Activated CD4-positive, alpha-beta memory T cell treated with anti-CD3 and anti-CD28 coated beads, Interleukin-2, amount 10 ng/mL, durations not matched to agents 7 days and 5 days (primary cell): ENCODE data around the gene SP3. TPM values are rescaled to one million over a fixed set of nuclear protein-coding genes. Genes with fewer than 3 reads are reported as not detected.

Experiments used
- CTCF ChIA-PET: fragments of 350-600 bp; sonication (Branson Sonifier 250); formaldehyde crosslinking; loops from one replicate; lab custom pipeline; 2021; ENCODE audit warnings: antibody characterized with exemption, inconsistent platforms; lab: Charles Lee
- POLR2A ChIA-PET: fragments of 350-600 bp; sonication (Branson Sonifier 250); formaldehyde crosslinking; loops from one replicate; lab custom pipeline; 2021; ENCODE audit warnings: antibody characterized with exemption; lab: Charles Lee
- DNase-seq: peaks from one replicate; pipeline ENCODE4 v3.0.0-alpha.2; 2020
- H3K27ac Mint-ChIP-seq: one replicate; pipeline ENCODE4 v1.8.0; 2021; ENCODE audit warnings: mild to moderate bottlenecking, mixed read lengths
- H3K27me3 Mint-ChIP-seq: one replicate; pipeline ENCODE4 v1.8.0; 2021; ENCODE audit warnings: mixed read lengths
- H3K36me3 Mint-ChIP-seq: one replicate; pipeline ENCODE4 v1.8.0; 2021; ENCODE audit warnings: low read depth, mixed read lengths
- H3K4me1 Mint-ChIP-seq: one replicate; pipeline ENCODE4 v1.8.0; 2021; ENCODE audit warnings: mixed read lengths
- H3K4me3 Mint-ChIP-seq: one replicate; pipeline ENCODE4 v1.8.0; 2021; ENCODE audit warnings: mild to moderate bottlenecking, mixed read lengths
- H3K9me3 Mint-ChIP-seq: one replicate; pipeline ENCODE4 v1.8.0; 2021; ENCODE audit warnings: mixed read lengths
- total RNA-seq, 2 experiments: library from RNA; stranded (reverse); gene quantifications; one replicate each; pipeline ENCODE4 v1.2.3, GENCODE V29; 2021

SP3 gene
- total RNA-seq, 2 experiments from 2014 or later, result 94.9 to 96.9 TPM

DNA sequence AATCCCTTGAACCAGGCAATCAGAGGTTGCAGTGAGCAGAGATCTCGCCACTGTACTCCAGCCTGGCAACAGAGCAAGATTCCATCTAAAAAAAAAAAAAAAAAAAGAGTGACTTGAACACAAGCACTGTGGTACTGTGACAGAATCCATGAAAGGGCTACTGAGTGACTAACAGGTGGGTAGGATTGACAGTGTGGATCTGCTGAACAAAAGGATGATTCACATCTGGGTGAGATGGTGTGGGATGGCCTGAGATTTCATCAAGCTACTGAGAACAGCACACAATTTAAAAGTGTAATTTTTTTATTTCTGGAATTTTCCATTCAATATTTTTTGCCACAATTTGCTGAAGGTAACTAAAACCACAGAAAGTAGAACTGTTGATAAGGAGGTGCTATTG lies 13.3 kb upstream of the SP3 start:
- no peaks in the 10 kb centered on the region for H3K9me3 Mint-ChIP-seq
- ChIA-PET CTCF (no interaction called here), POLR2A (no interaction called here)
- no peak for DNase-seq
- no peaks in the 10 kb centered on the region for H3K4me1 Mint-ChIP-seq
- H3K27me3 Mint-ChIP-seq, result peaks cover 4% of the 10 kb centered on the region
- no peaks in the 10 kb centered on the region for H3K36me3 Mint-ChIP-seq
- H3K27ac Mint-ChIP-seq, result no peak overlapping the region
- H3K4me3 Mint-ChIP-seq, result no peak overlapping the region

DNA sequence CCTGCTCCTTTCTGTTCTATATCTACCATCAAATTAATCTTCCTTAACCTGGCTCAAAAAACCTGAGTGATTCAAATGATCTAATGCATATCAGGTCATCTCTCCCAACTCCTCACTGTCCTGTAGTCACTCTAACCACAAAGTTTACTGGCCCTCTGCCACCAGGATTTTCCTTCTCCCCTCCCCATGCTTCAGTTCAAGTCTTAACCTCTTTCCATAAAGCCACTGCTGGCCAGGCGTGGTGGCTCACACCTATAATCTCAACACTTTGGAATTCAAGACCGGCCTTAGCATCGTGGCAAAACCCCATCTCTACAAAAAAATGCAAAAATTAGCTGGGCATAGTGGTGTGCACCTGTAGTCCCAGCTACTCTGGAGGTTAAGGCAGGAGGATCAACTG lies 7.5 kb upstream of the SP3 start:
- H3K27me3 Mint-ChIP-seq, result peaks cover 18% of the 10 kb centered on the region
- peaks cover 3% of the 10 kb centered on the region for H3K4me1 Mint-ChIP-seq
- ChIA-PET POLR2A (no interaction called here), CTCF (no interaction called here)
- no peak for DNase-seq
- H3K36me3 Mint-ChIP-seq, result no peaks in the 10 kb centered on the region
- H3K27ac Mint-ChIP-seq, result no peak overlapping the region
- H3K9me3 Mint-ChIP-seq, result no peaks in the 10 kb centered on the region
- H3K4me3 Mint-ChIP-seq, result no peak overlapping the region

DNA sequence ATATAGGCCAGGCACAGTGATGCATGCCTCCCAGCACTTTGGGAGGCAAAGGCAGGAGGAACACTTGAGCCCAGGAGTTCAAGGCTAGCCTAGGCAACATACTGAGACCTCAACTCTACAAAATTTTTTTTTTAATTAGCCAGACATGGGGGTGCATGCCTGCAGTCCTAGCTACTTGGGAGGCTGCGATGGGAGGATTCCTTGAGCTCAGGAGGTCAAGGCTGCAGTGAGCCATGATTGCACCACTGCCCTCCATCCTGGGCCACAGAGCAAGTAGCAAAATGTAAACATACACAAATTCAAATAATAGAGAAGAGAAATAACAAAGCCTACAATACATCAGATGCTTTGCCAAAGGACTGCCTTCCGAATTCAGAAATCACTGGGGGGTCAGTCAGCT lies 7.0 kb upstream of the SP3 start:
- ChIA-PET CTCF (no interaction called here), POLR2A (no interaction called here)
- no peak overlapping the region for H3K4me3 Mint-ChIP-seq

DNA sequence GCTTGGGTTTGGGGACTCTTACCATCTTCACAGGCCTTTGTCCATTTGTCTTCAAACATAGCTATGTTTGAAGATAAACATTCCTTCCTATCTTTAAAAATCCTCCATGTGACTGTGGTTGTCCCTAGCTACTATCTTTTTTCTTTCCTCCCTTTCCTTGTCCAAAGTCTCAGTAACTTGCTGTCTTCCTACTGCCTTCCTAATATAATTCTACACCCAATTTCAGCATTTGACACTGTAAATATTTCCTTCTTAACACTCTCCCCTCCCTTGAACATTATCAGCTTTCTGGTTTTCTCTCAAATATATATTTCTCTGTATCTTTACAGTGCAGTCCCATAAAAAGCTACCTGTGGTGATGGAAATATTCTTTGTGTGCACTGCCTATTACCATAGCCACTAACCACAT lies 5.3 kb upstream of the SP3 start:
- peaks cover 11% of the 10 kb centered on the region for H3K36me3 Mint-ChIP-seq

More for the DNA sequence above, 7.0 kb upstream of the SP3 start:
- H3K4me1 Mint-ChIP-seq, result peaks cover 3% of the 10 kb centered on the region
- peaks cover 18% of the 10 kb centered on the region for H3K27me3 Mint-ChIP-seq
- no peaks in the 10 kb centered on the region for H3K36me3 Mint-ChIP-seq
- no peak overlapping the region for H3K27ac Mint-ChIP-seq
- no peak for DNase-seq
- no peaks in the 10 kb centered on the region for H3K9me3 Mint-ChIP-seq

DNA sequence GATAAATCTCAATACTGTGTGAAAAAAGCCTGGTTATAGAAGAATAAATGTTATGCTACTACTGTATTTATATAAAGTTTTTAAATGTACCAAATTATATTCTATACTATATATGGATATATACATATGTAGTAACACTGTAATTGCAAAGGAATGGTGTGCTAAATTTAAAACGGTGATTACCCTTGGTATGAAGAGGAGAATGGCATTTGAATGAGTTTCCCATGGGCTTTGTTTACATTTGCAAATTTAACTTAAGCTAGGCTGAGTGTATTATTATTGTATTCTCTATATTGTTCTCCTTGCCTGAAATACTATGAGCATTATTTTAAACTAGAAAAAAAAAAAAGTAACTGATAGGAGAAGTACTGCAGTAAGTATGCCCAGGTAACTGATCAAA lies 4.7 kb upstream of the SP3 start:
- peaks cover 16% of the 10 kb centered on the region for H3K27me3 Mint-ChIP-seq
- H3K9me3 Mint-ChIP-seq, result no peaks in the 10 kb centered on the region

More for the DNA sequence above, 5.3 kb upstream of the SP3 start:
- Mint-ChIP-seq H3K4me3 (no peak overlapping the region), H3K27ac (no peak overlapping the region), H3K27me3 (peaks cover 18% of the 10 kb centered on the region), H3K4me1 (peaks cover 17% of the 10 kb centered on the region), H3K9me3 (no peaks in the 10 kb centered on the region)
- ChIA-PET POLR2A (no interaction called here), CTCF (interaction anchor here (0.7 kb wide), 1 partner anchor 24 kb away, joined by 3 read pairs; no protein-coding TSS in a partner anchor)
- DNase-seq, result no peak

DNA sequence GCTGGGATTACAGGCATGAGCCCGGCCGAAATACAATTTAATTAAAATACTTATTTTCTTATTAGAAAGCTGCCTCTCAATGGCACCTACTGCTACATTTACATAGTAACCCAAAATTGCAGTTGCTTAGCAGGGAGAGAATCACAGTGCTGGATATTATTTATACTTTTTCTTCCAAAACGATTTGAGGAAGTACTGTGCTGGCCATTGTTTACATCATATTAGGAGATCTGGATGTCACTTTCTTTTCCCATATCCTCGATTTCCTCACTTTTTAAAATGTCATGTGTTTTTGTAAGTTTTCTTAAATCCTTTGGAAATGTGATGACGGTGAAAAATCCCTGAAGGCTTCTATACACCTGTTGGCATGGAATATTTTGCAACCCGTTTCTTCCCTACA lies 3.4 kb upstream of the SP3 start:
- H3K27ac Mint-ChIP-seq, result no peak overlapping the region
- no peak for DNase-seq
- peaks cover 17% of the 10 kb centered on the region for H3K4me1 Mint-ChIP-seq
- peaks cover 13% of the 10 kb centered on the region for H3K36me3 Mint-ChIP-seq
- H3K9me3 Mint-ChIP-seq, result no peaks in the 10 kb centered on the region
- H3K27me3 Mint-ChIP-seq, result peaks cover 14% of the 10 kb centered on the region
- no peak overlapping the region for H3K4me3 Mint-ChIP-seq
- CTCF ChIA-PET, result no interaction called here
- POLR2A ChIA-PET, result no interaction called here

More for the DNA sequence above, 4.7 kb upstream of the SP3 start:
- H3K36me3 Mint-ChIP-seq, result peaks cover 13% of the 10 kb centered on the region
- POLR2A ChIA-PET, result no interaction called here
- H3K4me3 Mint-ChIP-seq, result no peak overlapping the region
- CTCF ChIA-PET, result interaction anchor here (0.7 kb wide), 1 partner anchor 23 kb away, joined by 3 read pairs; no protein-coding TSS in a partner anchor
- no peak overlapping the region for H3K27ac Mint-ChIP-seq
- no peak for DNase-seq
- H3K4me1 Mint-ChIP-seq, result peaks cover 17% of the 10 kb centered on the region

DNA sequence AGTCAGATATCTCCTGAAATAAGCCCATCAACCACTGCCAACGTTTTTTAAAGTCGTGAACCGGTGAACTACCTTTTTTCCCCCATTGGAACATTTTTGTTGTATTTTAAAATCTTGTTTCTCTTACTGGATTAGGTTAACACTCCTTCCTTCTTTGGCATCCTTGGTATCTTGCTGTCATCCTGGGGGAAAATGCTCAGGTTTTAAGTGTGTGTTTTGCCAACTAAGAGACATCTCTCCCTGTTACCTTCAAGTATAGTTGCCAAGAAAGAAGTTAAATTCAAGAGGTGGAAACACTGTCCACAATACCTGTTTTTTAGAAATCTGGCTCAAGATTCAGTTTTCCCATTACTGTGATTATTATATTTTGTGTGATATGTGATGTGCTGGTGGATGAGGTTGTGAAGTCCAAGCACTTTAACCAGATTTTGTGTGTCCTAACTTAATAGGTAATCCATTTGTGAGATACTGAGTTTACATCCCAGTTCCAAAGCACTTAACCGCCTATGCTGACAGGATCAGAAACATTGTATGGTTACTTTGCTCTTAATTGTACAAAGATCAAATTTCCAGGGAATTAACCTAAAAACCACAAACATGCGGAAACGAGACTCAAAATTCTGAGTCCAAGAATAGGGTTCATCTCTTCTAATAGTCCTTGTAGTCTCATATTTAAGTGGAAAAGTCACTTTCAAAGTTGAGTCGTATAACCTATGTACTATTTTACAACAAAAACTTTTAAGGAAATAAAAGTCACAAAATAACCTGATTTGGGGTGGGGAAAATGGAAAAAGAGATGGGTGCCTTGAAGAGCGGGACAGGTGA lies 1.3 kb upstream of the SP3 start:
- peaks cover 24% of the 10 kb centered on the region for H3K4me1 Mint-ChIP-seq
- no peak for DNase-seq
- H3K9me3 Mint-ChIP-seq, result no peaks in the 10 kb centered on the region
- H3K36me3 Mint-ChIP-seq, result peaks cover 32% of the 10 kb centered on the region
- ChIA-PET CTCF (no interaction called here), POLR2A (interaction anchor here (0.5 to 2.6 kb wide), 10 partner anchors 11 to 371 kb away, joined by 3 to 9 read pairs (median 4); no protein-coding TSS in a partner anchor)
- peaks cover 10% of the 10 kb centered on the region for H3K27me3 Mint-ChIP-seq
- peak overlapping the region; percentile 90 for H3K4me3 Mint-ChIP-seq
- H3K27ac Mint-ChIP-seq, result peak overlapping the region; percentile 100

DNA sequence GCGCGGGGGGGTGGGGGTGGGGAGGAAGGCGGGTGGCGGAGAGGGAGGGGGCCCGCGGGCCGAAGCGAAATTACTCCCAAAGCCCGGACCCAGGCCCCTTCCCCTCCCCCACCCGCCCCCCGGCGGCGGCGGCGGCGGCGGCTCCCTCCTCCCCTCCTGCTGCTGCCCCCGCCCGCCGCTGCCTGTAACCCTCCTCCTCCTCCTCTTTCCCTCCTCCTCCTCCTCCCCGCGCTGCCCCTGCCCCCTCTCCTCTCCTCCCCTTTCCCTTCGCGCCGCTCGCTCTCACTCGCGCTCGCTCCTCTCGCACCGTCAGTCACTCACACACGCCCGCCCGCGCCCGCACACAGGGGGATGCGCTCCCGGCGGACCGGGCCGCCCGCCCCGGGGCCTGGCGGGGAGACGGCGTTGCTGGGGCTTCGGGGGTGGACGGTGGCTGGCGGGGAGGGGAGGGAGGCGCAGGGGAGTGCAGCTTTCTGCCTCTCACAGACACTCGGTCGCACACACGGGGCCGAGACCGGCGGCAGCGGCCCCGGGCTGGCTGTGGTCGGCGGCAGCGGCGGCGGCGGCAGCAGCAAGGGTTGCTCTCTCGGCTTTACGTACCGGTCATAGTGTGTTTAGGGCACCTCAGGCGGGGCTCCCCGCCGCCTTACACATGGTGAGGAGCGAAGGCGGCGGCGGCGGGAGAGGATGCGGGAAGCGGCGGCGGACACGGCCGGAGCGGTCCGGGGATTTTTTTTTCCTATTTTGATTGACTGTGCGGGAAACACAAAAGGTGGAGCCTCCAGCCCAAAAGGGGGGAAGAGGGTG lies 405 bp downstream of the SP3 start:
- H3K36me3 Mint-ChIP-seq, result peaks cover 44% of the 10 kb centered on the region
- peak; percentile 88 for DNase-seq
- CTCF ChIA-PET, result no interaction called here
- peak overlapping the region; percentile 90 for H3K4me3 Mint-ChIP-seq
- H3K4me1 Mint-ChIP-seq, result peaks cover 36% of the 10 kb centered on the region
- H3K27me3 Mint-ChIP-seq, result peaks cover 2% of the 10 kb centered on the region
- POLR2A ChIA-PET, result interaction anchor here (0.7 to 2.6 kb wide), 10 partner anchors 9 to 431 kb away, joined by 3 to 9 read pairs (median 3); partner anchors contain the start of gene SCRN3
- H3K27ac Mint-ChIP-seq, result peak overlapping the region; percentile 100
- H3K9me3 Mint-ChIP-seq, result no peaks in the 10 kb centered on the region

DNA sequence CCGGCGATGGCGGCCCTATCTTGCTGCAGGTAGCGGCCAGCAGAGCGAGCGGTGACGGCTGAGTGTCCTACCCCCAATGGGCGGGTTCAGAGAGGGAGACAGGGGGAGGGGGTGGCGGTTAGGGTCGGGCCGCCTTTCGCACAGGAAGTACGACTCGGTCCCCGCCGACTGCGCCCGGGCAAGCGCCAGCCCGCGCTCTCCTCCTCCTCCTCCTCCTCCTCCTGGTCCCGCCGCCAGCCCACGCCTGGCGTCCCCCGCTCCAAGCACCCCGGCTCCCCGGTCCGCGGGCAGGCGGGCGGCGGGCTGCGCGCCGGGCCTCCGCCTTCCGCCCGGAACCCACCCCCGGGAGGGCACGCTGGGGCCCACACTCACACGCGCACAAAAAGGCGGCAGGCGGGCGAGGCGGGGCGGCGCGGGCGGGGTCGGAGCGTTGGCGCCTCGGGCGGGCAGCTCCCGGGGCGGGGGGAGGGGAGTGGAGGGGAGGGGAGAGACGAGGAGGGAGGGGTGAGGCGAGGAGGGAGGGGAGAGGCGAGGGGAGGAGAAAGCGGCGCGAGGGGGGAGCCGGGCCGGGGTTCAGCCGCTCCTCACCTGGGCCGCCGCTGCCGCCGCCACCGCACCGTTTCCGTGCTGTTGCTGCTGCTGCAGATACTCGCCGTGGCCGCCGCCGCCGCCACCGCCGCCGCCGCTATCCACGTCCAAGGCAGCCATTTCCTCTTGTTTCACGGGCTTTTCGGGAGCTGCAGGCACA lies 1.2 kb downstream of the SP3 start:
- peak overlapping the region; percentile 100 for H3K27ac Mint-ChIP-seq
- peak; percentile 92 for DNase-seq
- peak overlapping the region; percentile 90 for H3K4me3 Mint-ChIP-seq
- H3K27me3 Mint-ChIP-seq, result peaks cover 2% of the 10 kb centered on the region
- ChIA-PET POLR2A (interaction anchor here (0.7 to 2.6 kb wide), 8 partner anchors 8 to 432 kb away, joined by 3 to 9 read pairs (median 3); partner anchors contain the start of gene SCRN3), CTCF (no interaction called here)
- H3K36me3 Mint-ChIP-seq, result peaks cover 51% of the 10 kb centered on the region
- H3K9me3 Mint-ChIP-seq, result no peaks in the 10 kb centered on the region
- peaks cover 42% of the 10 kb centered on the region for H3K4me1 Mint-ChIP-seq

DNA sequence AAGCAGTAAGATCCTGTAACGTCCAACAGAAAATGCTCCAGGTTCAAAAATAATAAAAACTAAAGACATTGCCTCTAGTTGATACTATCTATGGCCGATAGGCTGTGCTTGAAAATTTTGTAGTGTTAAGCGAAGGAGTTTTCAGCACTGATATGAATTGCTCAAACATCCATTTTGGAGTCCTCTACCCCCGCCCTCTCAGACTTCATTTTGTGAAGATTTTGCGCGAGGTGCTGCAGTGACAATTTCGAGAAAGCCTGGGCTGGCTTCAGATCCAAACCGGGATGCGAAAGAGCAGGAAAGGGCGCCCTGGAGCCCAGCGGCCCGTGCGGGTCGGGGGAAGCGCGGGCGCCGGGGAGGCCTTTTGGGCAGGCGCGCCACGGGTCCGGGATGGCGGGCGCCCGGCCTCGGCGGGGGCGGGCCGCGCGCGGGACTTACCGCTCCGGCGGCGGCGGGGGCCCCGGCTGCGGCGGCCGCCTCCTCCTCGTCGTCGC lies 1.8 kb downstream of the SP3 start:
- H3K27me3 Mint-ChIP-seq, result no peaks in the 10 kb centered on the region
- ChIA-PET CTCF (no interaction called here), POLR2A (interaction anchor here (1.0 to 2.6 kb wide), 2 partner anchors 11 to 22 kb away, joined by 3 to 9 read pairs; no protein-coding TSS in a partner anchor)
- peak overlapping the region; percentile 98 for H3K4me3 Mint-ChIP-seq
- peaks cover 47% of the 10 kb centered on the region for H3K4me1 Mint-ChIP-seq
- H3K36me3 Mint-ChIP-seq, result peaks cover 55% of the 10 kb centered on the region
- no peaks in the 10 kb centered on the region for H3K9me3 Mint-ChIP-seq
- DNase-seq, result peak; percentile 71
- peak overlapping the region; percentile 92 for H3K27ac Mint-ChIP-seq

DNA sequence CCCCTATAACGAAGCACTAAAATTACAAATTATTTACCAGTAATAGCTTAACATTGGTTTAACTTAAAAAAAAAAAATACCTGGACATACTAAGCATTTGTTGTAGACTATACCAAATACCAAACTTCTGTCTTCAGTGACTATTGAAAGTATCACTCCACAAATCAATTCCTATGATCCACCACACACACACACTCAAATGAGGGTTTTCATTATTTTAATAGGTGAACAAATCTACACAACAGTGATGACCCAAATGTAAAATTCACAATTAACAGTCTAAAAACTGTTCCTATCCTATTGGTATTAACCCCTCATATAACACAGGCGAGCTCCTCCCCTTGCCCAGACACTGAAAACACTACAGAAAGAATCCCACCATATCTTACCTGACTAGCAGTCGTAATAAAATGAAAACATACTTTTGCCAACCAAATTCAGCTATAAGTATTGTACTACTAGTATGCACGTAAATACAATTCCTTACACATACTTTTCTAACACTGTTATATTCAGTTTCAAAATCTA lies 2.5 kb downstream of the SP3 start:
- POLR2A ChIA-PET, result interaction anchor here (0.8 kb wide), 1 partner anchor 52 kb away, joined by 3 read pairs; no protein-coding TSS in a partner anchor
- CTCF ChIA-PET, result no interaction called here
- no peaks in the 10 kb centered on the region for H3K27me3 Mint-ChIP-seq
- H3K36me3 Mint-ChIP-seq, result peaks cover 57% of the 10 kb centered on the region
- peak overlapping the region; percentile 92 for H3K27ac Mint-ChIP-seq
- no peak for DNase-seq
- H3K4me1 Mint-ChIP-seq, result peaks cover 49% of the 10 kb centered on the region
- peak overlapping the region; percentile 98 for H3K4me3 Mint-ChIP-seq
- no peaks in the 10 kb centered on the region for H3K9me3 Mint-ChIP-seq

DNA sequence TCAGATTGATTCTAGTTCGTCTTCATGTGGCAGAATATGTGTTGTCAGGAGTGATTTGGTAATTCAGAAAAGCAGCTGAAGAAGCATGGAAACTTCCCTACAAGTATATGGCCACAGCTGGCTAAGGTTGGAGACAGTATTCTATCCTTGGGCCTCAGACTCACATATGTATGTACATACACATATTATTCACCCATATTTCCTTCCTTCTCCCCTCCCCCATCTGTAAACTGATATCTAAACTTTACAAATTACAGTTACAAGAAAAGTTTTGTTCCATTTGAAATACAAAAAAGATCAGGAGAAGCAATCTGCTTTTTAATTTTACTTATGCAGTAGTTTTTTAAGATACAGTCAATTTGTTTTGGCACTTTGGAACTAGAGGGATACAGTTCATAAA lies 3.1 kb downstream of the SP3 start:
- H3K27me3 Mint-ChIP-seq, result no peaks in the 10 kb centered on the region
- ChIA-PET POLR2A (interaction anchor here (0.8 to 1.3 kb wide), 2 partner anchors 9 to 51 kb away, joined by 3 to 5 read pairs; no protein-coding TSS in a partner anchor), CTCF (no interaction called here)
- no peak for DNase-seq
- H3K4me1 Mint-ChIP-seq, result peaks cover 55% of the 10 kb centered on the region
- peak overlapping the region; percentile 92 for H3K27ac Mint-ChIP-seq
- H3K4me3 Mint-ChIP-seq, result peak overlapping the region; percentile 98
- peaks cover 59% of the 10 kb centered on the region for H3K36me3 Mint-ChIP-seq
- H3K9me3 Mint-ChIP-seq, result no peaks in the 10 kb centered on the region
